ENCODE results near the gene ZBTB16. TPM values are rescaled to one million over a fixed set of nuclear protein-coding genes. Genes with fewer than 3 reads are reported as not detected.
A peak's percentile ranks its signal among the peaks of the same experiment; 100 is the strongest.

ZBTB16 gene
- total RNA-seq, 5 donors from 2014 or later (not counting 1 experiment from before 2014, with no cell fraction given): 8.3 to 20.5 (median 12.4) TPM

GRCh38 chr11:114165326-114166230, 106.1 kb downstream of the ZBTB16 start:
- CTCF ChIA-PET: interaction anchor here (0.5 to 1.2 kb wide), 3 partner anchors 14 to 105 kb away, joined by 3 to 5 read pairs (median 3); no protein-coding TSS in a partner anchor
- H3K27me3 Mint-ChIP-seq: no peaks in the 10 kb centered on the region
- WGBS (ENCODE audit: insufficient coverage): 72% methylated on average over 4 of the region's 7 CpGs
- H3K27ac Mint-ChIP-seq: peak overlapping the region; percentile 79 to 82
- Histone ChIP-seq H3K4me1 (ENCODE audit: control insufficient read depth in 1 of 2, extremely low read depth in 1 of 2, insufficient read depth in 2 of 2, low read length in 2 of 2) (peaks cover 48 to 78% of the 10 kb centered on the region in 2 experiments), H3K27ac (ENCODE audit: low read length) (peak overlapping the region; percentile 17), H3K36me3 (ENCODE audit: control insufficient read depth in 2 of 2, extremely low read depth in 1 of 2, insufficient read depth in 1 of 2, low read length in 1 of 2) (no peaks in the 10 kb centered on the region), H3K27me3 (replicated peaks in 1 of 2; ENCODE audit: control insufficient read depth in 2 of 2, extremely low read depth in 1 of 2, insufficient read depth in 2 of 2, low read length in 1 of 2) (no peaks in the 10 kb centered on the region), H3K9me3 (no peaks in the 10 kb centered on the region), H3K4me3 (ENCODE audit: control insufficient read depth in 1 of 2, extremely low read depth in 1 of 2, low read length in 1 of 2) (no peak overlapping the region)
- H3K4me1 Mint-ChIP-seq: peaks cover 89 to 99% (median 98%) of the 10 kb centered on the region in 3 donors
- POLR2A ChIA-PET: no interaction called here
- no peaks in the 10 kb centered on the region for H3K9me3 Mint-ChIP-seq
- ATAC-seq (replicated peaks in 1 of 4) (peak in 2 of 4 experiments; percentile 15 to 21), DNase-seq (no peak)
- no peaks in the 10 kb centered on the region for H3K36me3 Mint-ChIP-seq
- H3K4me3 Mint-ChIP-seq: peak overlapping the region in 1 of 3 donors; percentile 68

- no CpG with 5 or more reads among the region's 4 CpGs for WGBS (ENCODE audit: insufficient coverage)
- Mint-ChIP-seq H3K4me1 (peaks cover 88 to 98% (median 98%) of the 10 kb centered on the region in 3 donors), H3K9me3 (no peaks in the 10 kb centered on the region), H3K27ac (peak overlapping the region; percentile 79 to 82), H3K4me3 (peak overlapping the region in 2 of 3 donors; percentile 44 to 68), H3K36me3 (no peaks in the 10 kb centered on the region), H3K27me3 (no peaks in the 10 kb centered on the region)
- ChIA-PET CTCF (interaction anchor here in 1 of 2 donors (0.6 to 1.0 kb wide), 4 partner anchors 21 to 106 kb away, joined by 3 to 9 read pairs (median 4); no protein-coding TSS in a partner anchor), POLR2A (interaction anchor here in 1 of 2 donors (0.7 kb wide), 1 partner anchor 231 kb away, joined by 14 read pairs; no protein-coding TSS in a partner anchor)
- no peak for DNase-seq
- H3K4me3 ChIP-seq (ENCODE audit: control insufficient read depth in 1 of 2, extremely low read depth in 1 of 2, low read length in 1 of 2): no peak overlapping the region
- no peaks in the 10 kb centered on the region for H3K27me3 ChIP-seq (replicated peaks in 1 of 2; ENCODE audit: control insufficient read depth in 2 of 2, extremely low read depth in 1 of 2, insufficient read depth in 2 of 2, low read length in 1 of 2)
- H3K9me3 ChIP-seq: no peaks in the 10 kb centered on the region
- H3K36me3 ChIP-seq (ENCODE audit: control insufficient read depth in 2 of 2, extremely low read depth in 1 of 2, insufficient read depth in 1 of 2, low read length in 1 of 2): no peaks in the 10 kb centered on the region
- peak in 1 of 4 experiments; percentile 12 for ATAC-seq (replicated peaks in 1 of 4)
- H3K4me1 ChIP-seq (ENCODE audit: control insufficient read depth in 1 of 2, extremely low read depth in 1 of 2, insufficient read depth in 2 of 2, low read length in 2 of 2): peaks cover 42 to 78% of the 10 kb centered on the region in 2 experiments
- peak overlapping the region; percentile 11 for H3K27ac ChIP-seq (ENCODE audit: low read length)
Measured at GRCh38 chr11:114166362-114166761, 106.9 kb downstream of the ZBTB16 start.

GRCh38 chr11:114166897-114167323, 107.4 kb downstream of the ZBTB16 start:
- Histone ChIP-seq H3K4me1 (ENCODE audit: control insufficient read depth in 1 of 2, extremely low read depth in 1 of 2, insufficient read depth in 2 of 2, low read length in 2 of 2) (peaks cover 47 to 78% of the 10 kb centered on the region in 2 experiments), H3K27ac (ENCODE audit: low read length) (peak overlapping the region; percentile 38), H3K4me3 (ENCODE audit: control insufficient read depth in 1 of 2, extremely low read depth in 1 of 2, low read length in 1 of 2) (no peak overlapping the region), H3K9me3 (no peaks in the 10 kb centered on the region), H3K36me3 (ENCODE audit: control insufficient read depth in 2 of 2, extremely low read depth in 1 of 2, insufficient read depth in 1 of 2, low read length in 1 of 2) (no peaks in the 10 kb centered on the region), H3K27me3 (replicated peaks in 1 of 2; ENCODE audit: control insufficient read depth in 2 of 2, extremely low read depth in 1 of 2, insufficient read depth in 2 of 2, low read length in 1 of 2) (no peaks in the 10 kb centered on the region)
- ATAC-seq (replicated peaks in 1 of 4) (peak; percentile 64 to 78 (median 68)), DNase-seq (peak in 2 of 35 experiments; percentile 18 to 57)
- peaks cover 88 to 98% (median 98%) of the 10 kb centered on the region in 3 donors for H3K4me1 Mint-ChIP-seq
- peak overlapping the region; percentile 79 to 82 for H3K27ac Mint-ChIP-seq
- CTCF ChIA-PET: interaction anchor here in 1 of 2 donors (0.6 to 1.0 kb wide), 5 partner anchors 20 to 106 kb away, joined by 3 to 10 read pairs (median 5); no protein-coding TSS in a partner anchor
- no peaks in the 10 kb centered on the region for H3K36me3 Mint-ChIP-seq
- no peaks in the 10 kb centered on the region for H3K9me3 Mint-ChIP-seq
- POLR2A ChIA-PET: interaction anchor here (0.7 kb wide), 3 partner anchors 17 to 231 kb away, joined by 5 to 14 read pairs (median 5); no protein-coding TSS in a partner anchor
- H3K4me3 Mint-ChIP-seq: peak overlapping the region; percentile 17 to 68 (median 44)
- WGBS (ENCODE audit: insufficient coverage): no CpG with 5 or more reads among the region's 3 CpGs
- no peaks in the 10 kb centered on the region for H3K27me3 Mint-ChIP-seq

- Histone ChIP-seq H3K36me3 (ENCODE audit: control insufficient read depth in 2 of 2, extremely low read depth in 1 of 2, insufficient read depth in 1 of 2, low read length in 1 of 2) (no peaks in the 10 kb centered on the region), H3K27me3 (replicated peaks in 1 of 2; ENCODE audit: control insufficient read depth in 2 of 2, extremely low read depth in 1 of 2, insufficient read depth in 2 of 2, low read length in 1 of 2) (no peaks in the 10 kb centered on the region), H3K4me1 (ENCODE audit: control insufficient read depth in 1 of 2, extremely low read depth in 1 of 2, insufficient read depth in 2 of 2, low read length in 2 of 2) (peaks cover 51 to 78% of the 10 kb centered on the region in 2 experiments), H3K27ac (ENCODE audit: low read length) (peak overlapping the region; percentile 38), H3K4me3 (ENCODE audit: control insufficient read depth in 1 of 2, extremely low read depth in 1 of 2, low read length in 1 of 2) (no peak overlapping the region), H3K9me3 (no peaks in the 10 kb centered on the region)
- no peak for DNase-seq
- no peaks in the 10 kb centered on the region for H3K27me3 Mint-ChIP-seq
- peaks cover 88 to 98% (median 98%) of the 10 kb centered on the region in 3 donors for H3K4me1 Mint-ChIP-seq
- ChIA-PET CTCF (interaction anchor here in 1 of 2 donors (0.7 to 1.0 kb wide), 2 partner anchors 57 to 58 kb away, joined by 3 to 10 read pairs; no protein-coding TSS in a partner anchor), POLR2A (interaction anchor here (0.7 kb wide), 2 partner anchors 16 to 52 kb away, joined by 5 read pairs; no protein-coding TSS in a partner anchor)
- no peaks in the 10 kb centered on the region for H3K9me3 Mint-ChIP-seq
- no peaks in the 10 kb centered on the region for H3K36me3 Mint-ChIP-seq
- peak overlapping the region; percentile 79 to 82 for H3K27ac Mint-ChIP-seq
- ATAC-seq (replicated peaks in 1 of 4): no peak
- WGBS (ENCODE audit: insufficient coverage): no CpG with 5 or more reads among the region's 5 CpGs
- peak overlapping the region; percentile 17 to 68 (median 32) for H3K4me3 Mint-ChIP-seq
Measured at GRCh38 chr11:114167355-114167754, 107.8 kb downstream of the ZBTB16 start.

- WGBS (ENCODE audit: insufficient coverage): 98% methylated on average over 8 of the region's 11 CpGs
- Mint-ChIP-seq H3K36me3 (no peaks in the 10 kb centered on the region), H3K4me3 (peak overlapping the region; percentile 32 to 68 (median 39)), H3K9me3 (no peaks in the 10 kb centered on the region), H3K4me1 (peaks cover 93 to 98% (median 98%) of the 10 kb centered on the region in 3 donors), H3K27me3 (no peaks in the 10 kb centered on the region), H3K27ac (peak overlapping the region; percentile 79 to 82)
- Histone ChIP-seq H3K9me3 (no peaks in the 10 kb centered on the region), H3K27me3 (replicated peaks in 1 of 2; ENCODE audit: control insufficient read depth in 2 of 2, extremely low read depth in 1 of 2, insufficient read depth in 2 of 2, low read length in 1 of 2) (no peaks in the 10 kb centered on the region), H3K27ac (ENCODE audit: low read length) (peak overlapping the region; percentile 38), H3K4me3 (ENCODE audit: control insufficient read depth in 1 of 2, extremely low read depth in 1 of 2, low read length in 1 of 2) (no peak overlapping the region), H3K36me3 (ENCODE audit: control insufficient read depth in 2 of 2, extremely low read depth in 1 of 2, insufficient read depth in 1 of 2, low read length in 1 of 2) (no peaks in the 10 kb centered on the region), H3K4me1 (ENCODE audit: control insufficient read depth in 1 of 2, extremely low read depth in 1 of 2, insufficient read depth in 2 of 2, low read length in 2 of 2) (peaks cover 57 to 80% of the 10 kb centered on the region in 2 experiments)
- DNase-seq: no peak
- CTCF ChIA-PET: interaction anchor here (1.3 kb wide), 2 partner anchors 9 to 19 kb away, joined by 3 read pairs; no protein-coding TSS in a partner anchor
- no peak for ATAC-seq (replicated peaks in 1 of 4)
- POLR2A ChIA-PET: no interaction called here
Measured at GRCh38 chr11:114167771-114168448, 108.4 kb downstream of the ZBTB16 start.
